Measurements from ENCODE around the gene BTBD7. TPM values are rescaled to one million over a fixed set of nuclear protein-coding genes. Genes with fewer than 3 reads are reported as not detected.

Gene BTBD7
- total RNA-seq, 1 experiment from 2014 or later: 32.5 TPM

DNA sequence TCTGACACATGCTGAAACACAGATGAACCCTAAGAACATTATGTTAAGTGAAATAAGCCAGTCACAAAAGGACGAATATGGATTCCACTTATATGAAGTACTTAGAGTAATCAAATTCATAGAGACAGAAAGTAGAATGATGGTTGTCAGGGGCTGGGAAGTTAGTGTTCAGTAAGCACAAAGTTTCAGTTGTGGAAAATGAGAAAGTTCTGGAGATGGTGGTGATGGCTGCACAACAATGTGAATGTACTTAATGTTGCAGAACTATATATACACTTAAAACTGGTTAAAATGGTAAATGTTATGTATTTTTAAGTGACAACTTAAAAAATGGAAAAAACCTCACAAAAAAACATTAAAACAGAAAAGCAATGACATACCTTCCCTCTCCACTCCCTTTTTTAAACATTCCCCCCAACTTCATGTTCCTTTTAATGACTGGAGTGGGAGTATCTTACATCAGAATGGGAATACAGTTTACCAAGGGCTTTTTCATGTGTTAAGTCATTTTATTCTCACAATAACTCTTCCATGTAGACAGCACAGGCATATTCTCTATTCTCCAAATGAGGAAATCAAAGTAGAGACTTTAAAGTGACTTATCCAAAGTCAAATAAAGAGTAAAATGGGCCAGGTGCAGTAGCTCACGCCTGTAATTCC is 24.0 kb downstream of the BTBD7 start:
- DNase-seq (ENCODE audit: unreplicated experiment): no peak
- no TSS peak for BruUV-seq (replicated peaks)
- TF ChIP-seq, protein P1, sequence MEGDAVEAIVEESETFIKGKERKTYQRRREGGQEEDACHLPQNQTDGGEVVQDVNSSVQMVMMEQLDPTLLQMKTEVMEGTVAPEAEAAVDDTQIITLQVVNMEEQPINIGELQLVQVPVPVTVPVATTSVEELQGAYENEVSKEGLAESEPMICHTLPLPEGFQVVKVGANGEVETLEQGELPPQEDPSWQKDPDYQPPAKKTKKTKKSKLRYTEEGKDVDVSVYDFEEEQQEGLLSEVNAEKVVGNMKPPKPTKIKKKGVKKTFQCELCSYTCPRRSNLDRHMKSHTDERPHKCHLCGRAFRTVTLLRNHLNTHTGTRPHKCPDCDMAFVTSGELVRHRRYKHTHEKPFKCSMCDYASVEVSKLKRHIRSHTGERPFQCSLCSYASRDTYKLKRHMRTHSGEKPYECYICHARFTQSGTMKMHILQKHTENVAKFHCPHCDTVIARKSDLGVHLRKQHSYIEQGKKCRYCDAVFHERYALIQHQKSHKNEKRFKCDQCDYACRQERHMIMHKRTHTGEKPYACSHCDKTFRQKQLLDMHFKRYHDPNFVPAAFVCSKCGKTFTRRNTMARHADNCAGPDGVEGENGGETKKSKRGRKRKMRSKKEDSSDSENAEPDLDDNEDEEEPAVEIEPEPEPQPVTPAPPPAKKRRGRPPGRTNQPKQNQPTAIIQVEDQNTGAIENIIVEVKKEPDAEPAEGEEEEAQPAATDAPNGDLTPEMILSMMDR (IDR thresholded peaks at IDR 0.05; ENCODE audit: unreplicated experiment): no peak
- Mint-ChIP-seq H3K9me3 (ENCODE audit: unreplicated experiment) (no peaks in the 10 kb centered on the region), H3K27me3 (ENCODE audit: insufficient read depth, unreplicated experiment) (no peaks in the 10 kb centered on the region), H3K4me3 (ENCODE audit: unreplicated experiment) (no peak overlapping the region), H3K27ac (ENCODE audit: low read depth, unreplicated experiment) (no peak overlapping the region), H3K36me3 (ENCODE audit: insufficient read depth, unreplicated experiment) (no peaks in the 10 kb centered on the region), H3K4me1 (ENCODE audit: insufficient read depth, unreplicated experiment) (peaks cover 5% of the 10 kb centered on the region)
- intact Hi-C loops (cut with micrococcal nuclease): no loop called here
- CTCF ChIA-PET: no interaction called here
- POLR2A ChIA-PET: interaction anchor here (0.6 kb wide), 1 partner anchor 13 kb away, joined by 3 read pairs; no protein-coding TSS in a partner anchor

DNA sequence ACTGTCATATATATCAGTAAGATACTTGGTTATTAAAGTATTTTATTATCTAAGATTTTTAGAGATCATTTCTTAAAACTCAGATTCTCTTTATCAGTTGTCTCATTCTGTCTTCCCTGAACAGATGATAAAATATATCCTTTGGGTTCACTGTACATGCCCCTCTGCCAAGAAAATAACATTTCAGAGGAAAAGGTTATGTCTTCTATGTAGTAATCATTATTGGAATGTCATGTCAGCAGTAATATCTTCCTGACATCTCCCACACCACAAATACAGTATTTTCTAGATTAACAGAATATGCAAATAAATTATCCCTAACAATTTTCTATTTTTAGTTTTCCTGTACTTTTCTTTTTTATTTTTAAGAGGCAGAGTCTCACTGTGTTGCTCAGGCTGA is 26.0 kb downstream of the BTBD7 start:
- Mint-ChIP-seq H3K27me3 (ENCODE audit: insufficient read depth, unreplicated experiment) (no peaks in the 10 kb centered on the region), H3K4me3 (ENCODE audit: unreplicated experiment) (no peak overlapping the region), H3K9me3 (ENCODE audit: unreplicated experiment) (no peaks in the 10 kb centered on the region), H3K27ac (ENCODE audit: low read depth, unreplicated experiment) (no peak overlapping the region), H3K4me1 (ENCODE audit: insufficient read depth, unreplicated experiment) (peaks cover 11% of the 10 kb centered on the region), H3K36me3 (ENCODE audit: insufficient read depth, unreplicated experiment) (no peaks in the 10 kb centered on the region)
- intact Hi-C loops (cut with micrococcal nuclease): no loop called here
- ChIA-PET POLR2A (no interaction called here), CTCF (interaction anchor here (0.6 kb wide), 1 partner anchor 8 kb away, joined by 3 read pairs; no protein-coding TSS in a partner anchor)
- BruUV-seq (replicated peaks): no TSS peak
- TF ChIP-seq, protein P1 (IDR thresholded peaks at IDR 0.05; ENCODE audit: unreplicated experiment): no peak
- DNase-seq (ENCODE audit: unreplicated experiment): no peak

DNA sequence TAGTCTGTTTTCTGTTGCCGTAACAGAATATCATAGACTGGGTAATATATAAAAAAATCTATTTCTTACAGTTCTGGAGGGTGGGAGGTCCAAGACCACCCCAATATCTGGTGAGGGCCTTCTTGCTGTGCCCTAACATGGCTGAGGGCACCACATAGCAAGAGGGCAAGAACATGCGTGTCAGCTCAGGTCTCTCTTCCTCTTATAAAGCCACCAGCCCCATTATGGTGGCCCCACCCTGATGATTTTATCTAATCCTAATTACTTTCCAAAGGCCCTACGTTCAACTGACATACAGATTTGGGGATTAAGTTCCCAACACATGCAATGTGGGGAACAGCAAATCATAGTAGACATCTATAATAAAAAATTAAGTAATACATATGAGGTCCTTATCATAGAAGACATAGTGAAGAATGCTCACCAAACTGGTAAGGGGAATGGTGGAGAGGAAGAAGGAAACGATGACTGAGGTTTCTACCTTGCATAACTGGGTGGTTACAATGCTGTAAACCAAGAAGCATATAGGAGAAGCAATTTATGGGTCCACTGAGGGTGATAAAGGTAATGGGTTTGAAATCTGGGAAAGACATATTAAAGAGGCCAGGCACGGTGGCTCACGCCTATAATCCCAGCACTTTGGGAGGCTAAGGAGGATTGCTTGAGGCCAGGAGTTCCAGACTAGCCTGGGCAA is 27.0 kb downstream of the BTBD7 start:
- Mint-ChIP-seq H3K9me3 (ENCODE audit: unreplicated experiment) (no peaks in the 10 kb centered on the region), H3K36me3 (ENCODE audit: insufficient read depth, unreplicated experiment) (no peaks in the 10 kb centered on the region), H3K4me3 (ENCODE audit: unreplicated experiment) (no peak overlapping the region), H3K27me3 (ENCODE audit: insufficient read depth, unreplicated experiment) (no peaks in the 10 kb centered on the region), H3K27ac (ENCODE audit: low read depth, unreplicated experiment) (no peak overlapping the region), H3K4me1 (ENCODE audit: insufficient read depth, unreplicated experiment) (peaks cover 13% of the 10 kb centered on the region)
- CTCF ChIA-PET: no interaction called here
- POLR2A ChIA-PET: interaction anchor here (0.6 to 1.3 kb wide), 2 partner anchors 12 to 825 kb away, joined by 3 read pairs; no protein-coding TSS in a partner anchor
- intact Hi-C loops (cut with micrococcal nuclease): no loop called here
- TF ChIP-seq, protein P1 (IDR thresholded peaks at IDR 0.05; ENCODE audit: unreplicated experiment): no peak
- no peak for DNase-seq (ENCODE audit: unreplicated experiment)
- no TSS peak for BruUV-seq (replicated peaks)

- no peak for DNase-seq (ENCODE audit: unreplicated experiment)
- CTCF ChIA-PET: no interaction called here
- H3K9me3 Mint-ChIP-seq (ENCODE audit: unreplicated experiment): no peaks in the 10 kb centered on the region
- TF ChIP-seq, protein P1 (IDR thresholded peaks at IDR 0.05; ENCODE audit: unreplicated experiment): no peak
- no peaks in the 10 kb centered on the region for H3K36me3 Mint-ChIP-seq (ENCODE audit: insufficient read depth, unreplicated experiment)
- H3K4me1 Mint-ChIP-seq (ENCODE audit: insufficient read depth, unreplicated experiment): peaks cover 13% of the 10 kb centered on the region
- POLR2A ChIA-PET: interaction anchor here (1.1 to 1.3 kb wide), 2 partner anchors 9 to 13 kb away, joined by 3 read pairs; no protein-coding TSS in a partner anchor
- H3K4me3 Mint-ChIP-seq (ENCODE audit: unreplicated experiment): no peak overlapping the region
- intact Hi-C loops (cut with micrococcal nuclease): no loop called here
- H3K27ac Mint-ChIP-seq (ENCODE audit: low read depth, unreplicated experiment): no peak overlapping the region
- H3K27me3 Mint-ChIP-seq (ENCODE audit: insufficient read depth, unreplicated experiment): no peaks in the 10 kb centered on the region
- no TSS peak for BruUV-seq (replicated peaks)
Measured at GRCh38 chr14:93304771-93305170, 28.1 kb downstream of the BTBD7 start.

All from MCF 10A (cell line).